ENCODE data around the gene GJB3. TPM values are rescaled to one million over a fixed set of nuclear protein-coding genes. Genes with fewer than 3 reads are reported as not detected.
A peak's percentile ranks its signal among the peaks of the same experiment; 100 is the strongest.

Gene GJB3
- total and polyA plus RNA-seq, 8 donors, result 0.09 to 0.72 (median 0.15) TPM; not detected in 1

GRCh38 chr1:34781844-34782391 lies 904 bp downstream of the GJB3 start:
- TF ChIP-seq, protein P1, sequence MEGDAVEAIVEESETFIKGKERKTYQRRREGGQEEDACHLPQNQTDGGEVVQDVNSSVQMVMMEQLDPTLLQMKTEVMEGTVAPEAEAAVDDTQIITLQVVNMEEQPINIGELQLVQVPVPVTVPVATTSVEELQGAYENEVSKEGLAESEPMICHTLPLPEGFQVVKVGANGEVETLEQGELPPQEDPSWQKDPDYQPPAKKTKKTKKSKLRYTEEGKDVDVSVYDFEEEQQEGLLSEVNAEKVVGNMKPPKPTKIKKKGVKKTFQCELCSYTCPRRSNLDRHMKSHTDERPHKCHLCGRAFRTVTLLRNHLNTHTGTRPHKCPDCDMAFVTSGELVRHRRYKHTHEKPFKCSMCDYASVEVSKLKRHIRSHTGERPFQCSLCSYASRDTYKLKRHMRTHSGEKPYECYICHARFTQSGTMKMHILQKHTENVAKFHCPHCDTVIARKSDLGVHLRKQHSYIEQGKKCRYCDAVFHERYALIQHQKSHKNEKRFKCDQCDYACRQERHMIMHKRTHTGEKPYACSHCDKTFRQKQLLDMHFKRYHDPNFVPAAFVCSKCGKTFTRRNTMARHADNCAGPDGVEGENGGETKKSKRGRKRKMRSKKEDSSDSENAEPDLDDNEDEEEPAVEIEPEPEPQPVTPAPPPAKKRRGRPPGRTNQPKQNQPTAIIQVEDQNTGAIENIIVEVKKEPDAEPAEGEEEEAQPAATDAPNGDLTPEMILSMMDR (IDR thresholded peaks at IDR 0.05), result no peak
- 6 to 8% methylated on average over 18 of the region's 18 CpGs for whole genome bisulfite sequencing, 2 donors
- H3K27me3 ChIP-seq, result no peaks in the 10 kb centered on the region
- peak; percentile 32 to 40 (median 37) for ATAC-seq
- intact Hi-C loops (cut with DNase I), result no loop called here
- no peak overlapping the region for H3K27ac ChIP-seq
- FAIRE-seq, result no peak
- H3K9me3 ChIP-seq, result no peaks in the 10 kb centered on the region
- peaks cover 0 to 13% (median 5%) of the 10 kb centered on the region in 3 donors for H3K4me1 ChIP-seq
- no peak for DNase-seq
- no peaks in the 10 kb centered on the region for H3K36me3 ChIP-seq
- H3K4me3 ChIP-seq, result peak overlapping the region in 2 of 4 donors; percentile 41 to 48

GRCh38 chr1:34784751-34785221 lies 3.8 kb downstream of the GJB3 start:
- no peaks in the 10 kb centered on the region for H3K27me3 ChIP-seq
- DNase-seq (no peak), FAIRE-seq (no peak), ATAC-seq (no peak)
- no peak overlapping the region for H3K27ac ChIP-seq
- intact Hi-C loops (cut with DNase I), result loop anchor here in 1 of 3 donors (5.0 kb wide), 1 partner anchor 68 kb away; no protein-coding TSS in a partner anchor
- peaks cover 0 to 13% (median 5%) of the 10 kb centered on the region in 3 donors for H3K4me1 ChIP-seq
- H3K4me3 ChIP-seq, result no peak overlapping the region
- no peaks in the 10 kb centered on the region for H3K9me3 ChIP-seq
- H3K36me3 ChIP-seq, result no peaks in the 10 kb centered on the region
- TF ChIP-seq, protein P1 (IDR thresholded peaks at IDR 0.05), result no peak
- 85 to 93% methylated on average over 28 of the region's 28 CpGs for WGBS, 2 donors

DNA sequence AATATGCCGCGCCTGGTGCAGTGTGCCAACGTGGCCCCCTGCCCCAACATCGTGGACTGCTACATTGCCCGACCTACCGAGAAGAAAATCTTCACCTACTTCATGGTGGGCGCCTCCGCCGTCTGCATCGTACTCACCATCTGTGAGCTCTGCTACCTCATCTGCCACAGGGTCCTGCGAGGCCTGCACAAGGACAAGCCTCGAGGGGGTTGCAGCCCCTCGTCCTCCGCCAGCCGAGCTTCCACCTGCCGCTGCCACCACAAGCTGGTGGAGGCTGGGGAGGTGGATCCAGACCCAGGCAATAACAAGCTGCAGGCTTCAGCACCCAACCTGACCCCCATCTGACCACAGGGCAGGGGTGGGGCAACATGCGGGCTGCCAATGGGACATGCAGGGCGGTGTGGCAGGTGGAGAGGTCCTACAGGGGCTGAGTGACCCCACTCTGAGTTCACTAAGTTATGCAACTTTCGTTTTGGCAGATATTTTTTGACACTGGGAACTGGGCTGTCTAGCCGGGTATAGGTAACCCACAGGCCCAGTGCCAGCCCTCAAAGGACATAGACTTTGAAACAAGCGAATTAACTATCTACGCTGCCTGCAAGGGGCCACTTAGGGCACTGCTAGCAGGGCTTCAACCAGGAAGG lies 4.3 kb downstream of the GJB3 start:
- Histone ChIP-seq H3K4me1 (peaks cover 0 to 13% (median 5%) of the 10 kb centered on the region in 3 donors), H3K4me3 (no peak overlapping the region), H3K36me3 (no peaks in the 10 kb centered on the region), H3K9me3 (no peaks in the 10 kb centered on the region), H3K27ac (no peak overlapping the region), H3K27me3 (no peaks in the 10 kb centered on the region)
- intact Hi-C loops (cut with DNase I), result loop anchor here in 1 of 3 donors (5.0 kb wide), 1 partner anchor 67 kb away; no protein-coding TSS in a partner anchor
- DNase-seq (no peak), FAIRE-seq (no peak), ATAC-seq (no peak)
- 76 to 80% methylated on average over 22 of the region's 22 CpGs for WGBS, 2 donors
- TF ChIP-seq, protein P1 (IDR thresholded peaks at IDR 0.05), result no peak

- no peak overlapping the region for H3K4me3 ChIP-seq
- intact Hi-C loops (cut with DNase I), result loop anchor here in 1 of 3 donors (5.0 kb wide), 1 partner anchor 66 kb away; no protein-coding TSS in a partner anchor
- H3K9me3 ChIP-seq, result no peaks in the 10 kb centered on the region
- DNase-seq, result no peak
- no peak for ATAC-seq
- no peak for FAIRE-seq
- peaks cover 0 to 13% (median 5%) of the 10 kb centered on the region in 3 donors for H3K4me1 ChIP-seq
- no peak overlapping the region for H3K27ac ChIP-seq
- TF ChIP-seq, protein P1 (IDR thresholded peaks at IDR 0.05), result no peak
- no peaks in the 10 kb centered on the region for H3K36me3 ChIP-seq
- no peaks in the 10 kb centered on the region for H3K27me3 ChIP-seq
- WGBS, 2 donors, result 50 to 63% methylated on average over 4 of the region's 4 CpGs
Observed at GRCh38 chr1:34785875-34786470, 5.0 kb downstream of the GJB3 start.
